HG03025 (cell line): ENCODE data around the gene MAST2.
"Not testable (repeated sequence)": the region's sequence is repeated elsewhere in the genome, so short reads cannot be mapped to it uniquely, and the experiment has no call there.

Experiments used
- ATAC-seq: cut with Tn5 transposase; IDR thresholded peaks from one replicate; pipeline ENCODE4 v1.9.1; 2021; ENCODE audit warnings: mild to moderate bottlenecking, moderate library complexity; ENCODE audit not compliant: unreplicated experiment, low FRiP score

Gene MAST2

GRCh38 chr1:45929257-45929687, 125.9 kb downstream of the MAST2 start:
- no peak for ATAC-seq

DNA sequence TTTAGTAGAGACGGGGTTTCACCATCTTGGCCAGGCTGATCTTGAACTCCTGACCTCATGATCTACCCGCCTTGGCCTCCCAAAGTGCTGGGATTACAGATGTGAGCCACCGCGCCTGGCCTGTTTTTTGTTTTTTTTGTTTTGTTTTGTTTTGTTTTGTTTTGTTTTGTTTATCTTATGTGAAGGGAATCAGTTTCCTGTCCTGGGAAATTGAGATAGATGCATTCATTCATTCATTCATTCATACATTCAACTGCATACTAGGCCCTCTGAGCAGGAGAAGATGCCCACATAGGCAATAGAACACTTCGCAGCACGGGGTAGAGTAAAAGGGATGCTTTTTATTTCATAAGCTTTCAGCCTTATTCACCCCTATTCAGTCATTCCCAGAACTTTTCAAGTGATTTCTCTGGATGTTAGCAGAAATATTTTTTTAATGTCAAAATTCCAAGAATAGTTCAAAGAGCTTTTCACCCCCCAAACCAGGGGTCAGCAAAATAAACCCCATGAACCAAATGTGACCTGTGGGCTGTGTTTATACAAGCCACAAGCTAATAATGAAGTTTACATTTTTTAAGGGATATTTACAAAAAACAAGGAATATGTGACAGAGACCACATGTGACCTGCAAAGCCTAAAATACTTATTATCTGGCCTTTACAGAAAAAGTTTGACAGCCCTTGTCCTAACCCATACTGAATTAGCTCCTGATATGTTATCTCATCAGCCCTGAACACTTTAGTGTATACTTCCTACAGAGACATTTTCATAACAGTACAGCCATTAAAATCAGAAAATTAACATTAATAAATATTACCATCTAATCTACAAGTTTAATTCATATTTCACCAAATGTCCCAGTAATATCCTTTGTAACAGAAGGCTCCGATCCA, 127.1 kb downstream of the MAST2 start:
- ATAC-seq, result no peak

DNA sequence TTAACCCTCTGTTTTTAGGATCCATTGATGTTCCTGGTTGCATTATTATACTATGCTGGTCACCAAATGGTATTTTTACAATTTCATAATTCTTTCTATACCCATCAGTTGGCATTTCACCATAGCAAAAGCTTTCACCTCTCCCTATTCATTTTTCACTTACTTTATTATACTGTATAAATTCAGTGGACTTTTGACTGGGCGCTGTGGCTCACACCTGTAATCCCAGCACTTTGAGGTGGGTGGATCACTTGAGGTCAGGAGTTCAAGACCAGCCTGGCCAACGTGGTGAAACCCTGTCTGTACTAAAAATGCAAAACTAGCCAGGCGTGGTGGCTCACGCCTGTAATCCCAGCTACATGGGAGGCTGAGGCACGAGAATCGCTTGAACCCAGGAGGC, 128.8 kb downstream of the MAST2 start:
- ATAC-seq, result not testable (repeated sequence)

DNA sequence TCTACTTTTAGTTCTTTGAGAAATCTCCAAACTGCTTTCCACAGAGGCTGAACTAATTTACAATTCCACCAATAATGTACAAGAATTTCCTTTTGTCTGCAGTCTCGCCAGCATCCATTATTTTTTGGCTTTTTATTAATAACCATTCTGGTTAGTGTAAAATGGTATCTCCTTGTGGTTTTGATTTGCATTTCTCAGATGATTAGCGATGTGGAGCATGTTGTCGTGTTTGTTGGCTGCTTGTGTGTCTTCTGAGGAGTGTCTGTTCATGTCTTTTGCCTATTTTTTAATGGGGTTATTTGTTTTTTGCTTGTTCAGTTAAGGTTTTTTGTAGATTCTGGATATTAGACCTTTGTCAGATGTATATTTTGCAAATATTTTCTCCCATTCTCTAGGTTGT, 131.5 kb downstream of the MAST2 start:
- ATAC-seq, result no peak

DNA sequence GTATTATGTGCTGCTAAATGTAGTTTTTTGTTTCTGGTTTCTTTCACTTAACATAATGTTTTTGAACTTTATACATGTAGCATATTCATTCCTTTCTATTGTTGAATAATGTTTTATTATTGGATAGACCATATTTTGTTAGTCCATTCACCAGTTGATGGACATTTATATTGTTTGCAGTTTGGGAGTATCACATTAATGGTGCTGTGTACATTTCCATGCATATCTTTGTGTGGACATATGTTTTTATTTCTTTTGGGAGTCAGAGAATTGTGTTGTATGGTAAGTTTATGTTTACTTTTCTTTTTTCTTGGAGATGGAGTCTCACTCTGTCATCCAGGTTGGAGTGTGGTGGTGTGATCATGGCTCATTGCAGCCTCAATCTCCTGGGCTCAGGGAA, 134.6 kb downstream of the MAST2 start:
- no peak for ATAC-seq

DNA sequence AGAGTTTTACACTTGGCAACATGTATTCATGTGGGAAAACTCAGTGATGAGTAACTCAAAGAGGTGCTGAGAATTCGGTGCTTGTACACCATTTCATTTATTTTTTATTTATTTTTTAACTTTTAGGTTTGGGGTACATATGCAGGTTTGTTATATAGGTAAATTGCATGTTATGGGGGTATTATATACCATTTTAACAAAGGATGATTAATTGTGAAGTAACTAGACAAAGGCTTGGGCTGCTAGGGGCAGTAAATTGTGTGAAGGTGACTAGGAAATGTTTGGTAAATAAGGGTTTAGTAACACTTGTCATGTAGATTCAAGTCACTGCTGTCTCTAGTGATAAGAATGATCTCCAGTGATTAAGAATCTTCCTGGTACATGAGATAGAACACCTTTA, 139.0 kb downstream of the MAST2 start:
- no peak for ATAC-seq

- no peak for ATAC-seq
Measured at GRCh38 chr1:45943185-45943584, 139.8 kb downstream of the MAST2 start.

GRCh38 chr1:45945426-45945825, 142.0 kb downstream of the MAST2 start:
- ATAC-seq, result no peak

- ATAC-seq, result not testable (repeated sequence)
Measured at GRCh38 chr1:45949462-45949861, 146.1 kb downstream of the MAST2 start.

DNA sequence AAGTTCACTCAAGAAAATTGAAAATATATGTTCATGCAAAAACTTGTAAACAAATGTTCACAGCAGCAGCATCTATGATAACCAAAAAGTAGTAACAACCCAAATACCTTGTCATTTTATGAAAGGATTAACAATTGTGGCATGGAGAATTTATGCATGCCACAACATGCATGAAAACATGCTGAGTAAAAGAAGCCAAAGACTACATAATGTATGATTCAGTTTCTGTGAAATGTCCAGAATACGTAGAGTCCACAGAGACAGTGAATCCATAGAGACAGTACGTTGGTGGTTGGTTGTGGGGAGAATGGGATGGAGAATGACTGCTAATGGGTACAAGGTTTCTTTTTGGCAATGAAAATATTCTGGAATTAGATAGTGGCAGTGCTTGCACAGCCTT, 148.7 kb downstream of the MAST2 start:
- ATAC-seq, result no peak

GRCh38 chr1:45953934-45954847, 150.8 kb downstream of the MAST2 start:
- ATAC-seq, result no peak

DNA sequence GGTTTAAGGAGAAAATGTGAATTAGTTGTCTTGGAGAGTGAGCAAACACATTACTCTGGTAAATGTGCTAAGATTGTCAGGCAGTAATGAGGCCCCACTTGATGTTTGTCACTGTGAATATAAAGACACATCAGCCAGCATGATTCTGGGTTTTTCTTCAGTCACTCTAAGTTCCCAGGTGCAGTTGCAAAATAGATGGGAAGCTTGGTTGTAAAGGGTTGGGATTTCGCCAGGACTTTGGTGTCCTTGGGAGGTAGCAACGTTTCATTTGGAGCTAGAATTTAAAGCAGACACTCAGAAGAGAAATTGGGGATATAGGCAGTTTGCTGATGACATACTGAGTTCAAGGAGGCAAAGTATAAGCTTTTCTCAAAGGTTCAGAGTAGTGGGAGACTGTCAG, 154.3 kb downstream of the MAST2 start:
- ATAC-seq, result no peak

DNA sequence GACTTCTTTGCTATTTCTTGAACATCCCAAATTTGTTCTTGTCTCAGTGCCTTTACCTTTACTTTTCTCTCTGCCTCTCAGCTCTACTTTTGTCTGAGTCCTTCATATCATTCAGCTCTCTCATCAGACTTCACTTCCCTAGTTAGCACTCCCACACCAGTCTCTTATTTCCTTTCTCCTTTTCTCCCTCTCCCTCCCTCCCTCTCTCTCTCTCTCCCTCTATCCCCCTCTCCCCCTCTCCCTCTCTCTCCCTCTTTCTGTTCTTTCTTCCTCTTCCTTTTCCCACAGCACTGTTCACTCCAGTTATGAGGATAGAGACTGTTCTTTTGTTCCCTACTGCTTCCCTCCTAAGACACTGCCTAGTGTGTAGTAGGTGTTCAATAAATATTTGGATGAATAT, 154.9 kb downstream of the MAST2 start:
- no peak for ATAC-seq

- ATAC-seq, result no peak
Measured at GRCh38 chr1:45960930-45961715, 157.7 kb downstream of the MAST2 start.

DNA sequence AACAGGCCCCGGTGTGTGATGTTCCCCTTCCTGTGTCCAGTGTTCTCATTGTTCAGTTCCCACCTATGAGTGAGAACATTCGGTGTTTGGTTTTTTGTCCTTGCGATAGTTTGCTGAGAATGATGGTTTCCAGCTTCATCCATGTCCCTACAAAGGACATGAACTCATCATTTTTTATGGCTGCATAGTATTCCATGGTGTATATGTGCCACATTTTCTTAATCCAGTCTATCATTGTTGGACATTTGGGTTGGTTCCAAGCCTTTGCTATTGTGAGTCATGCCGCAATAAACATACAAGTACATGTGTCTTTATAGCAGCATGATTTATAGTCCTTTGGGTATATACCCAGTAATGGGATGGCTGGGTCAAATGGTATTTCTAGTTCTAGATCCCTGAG, 158.5 kb downstream of the MAST2 start:
- not testable (repeated sequence) for ATAC-seq

GRCh38 chr1:45968941-45969666, 165.7 kb downstream of the MAST2 start:
- ATAC-seq, result no peak

DNA sequence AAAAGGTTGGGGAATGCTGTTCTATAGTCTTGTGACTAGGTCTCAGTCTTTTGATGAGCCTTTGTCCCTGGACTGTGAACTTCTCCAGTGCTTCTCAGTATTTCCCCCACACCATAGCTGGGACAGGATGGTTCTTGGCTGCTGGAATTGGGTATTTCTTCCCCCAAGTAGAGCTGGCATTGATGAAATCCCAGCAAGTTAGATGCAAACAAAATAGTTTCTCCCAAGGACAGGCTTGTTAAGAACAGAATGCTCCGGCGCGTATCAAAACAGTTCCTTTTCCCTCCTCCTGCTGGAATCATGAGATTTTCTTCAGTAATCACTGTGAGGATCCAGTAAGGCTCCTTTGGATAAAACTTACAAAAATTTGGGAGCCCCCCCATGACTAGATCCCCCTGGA, 166.5 kb downstream of the MAST2 start:
- no peak for ATAC-seq

- no peak for ATAC-seq
Measured at GRCh38 chr1:45971335-45971734, 167.9 kb downstream of the MAST2 start.

DNA sequence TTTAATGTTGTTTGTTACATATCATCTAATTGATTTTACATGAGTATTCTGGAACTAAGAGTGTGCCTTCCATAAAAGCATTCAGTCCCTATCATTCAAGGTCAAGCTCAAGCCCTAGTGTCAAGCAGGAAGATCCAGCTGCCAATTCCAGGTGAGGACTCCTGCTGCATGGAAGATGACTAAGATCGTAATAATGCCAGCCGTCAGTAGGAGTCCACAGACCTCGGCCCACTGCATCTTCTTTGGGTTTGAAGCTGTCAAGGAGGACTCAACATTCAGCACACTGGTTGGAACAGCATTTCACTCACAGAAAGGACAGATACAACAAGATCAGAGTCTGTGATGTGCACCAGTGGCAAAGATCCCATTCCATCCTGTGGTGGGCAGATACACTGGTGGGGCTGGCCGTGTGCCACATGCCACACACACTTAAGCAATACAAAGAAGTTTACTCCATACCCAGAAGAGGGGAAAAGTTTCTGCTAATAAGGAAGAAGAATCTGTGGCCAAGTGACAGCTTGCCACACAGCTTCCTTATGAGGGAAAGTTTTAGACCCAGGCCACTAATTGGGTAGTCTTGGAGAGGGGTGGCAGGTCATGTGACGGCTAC, 168.6 kb downstream of the MAST2 start:
- ATAC-seq, result no peak

GRCh38 chr1:45972621-45973020, 169.2 kb downstream of the MAST2 start:
- ATAC-seq, result no peak
